GM10248 (cell line): Measurements from ENCODE around the gene SLC25A26.
"Not testable (repeated sequence)": the region's sequence is repeated elsewhere in the genome, so short reads cannot be mapped to it uniquely, and the experiment has no call there.

Experiments used
- CTCF ChIA-PET: fragments of 300-600 bp; sonication (Branson Sonifier 250); formaldehyde crosslinking; extraction: SDS; loops from one replicate; lab custom pipeline; 2021; ENCODE audit warnings: antibody characterized with exemption; lab: Yijun Ruan, JAX
- POLR2A ChIA-PET: fragments of 350-650 bp; sonication (Branson Sonifier 250); formaldehyde crosslinking; extraction: SDS; loops from one replicate; lab custom pipeline; 2020; ENCODE audit warnings: antibody characterized with exemption; lab: Yijun Ruan, JAX
- DNase-seq: peaks from one replicate; pipeline ENCODE4 v3.0.0; 2012; ENCODE audit errors: extremely low spot score
- TF ChIP-seq, protein P1 (sequence below): IDR thresholded peaks from 2 replicates; pipeline ENCODE4 v1.5.1; 2012; ENCODE audit warnings: mild to moderate bottlenecking, low read depth; ENCODE audit errors: extremely low read depth, missing control alignments, control extremely low read depth

SLC25A26 gene

GRCh38 chr3:66416556-66417304 lies 195.9 kb downstream of the SLC25A26 start:
- ChIA-PET CTCF (interaction anchor here (3.9 kb wide), 1 partner anchor 10 kb away, joined by 27 read pairs; no protein-coding TSS in a partner anchor), POLR2A (no interaction called here)
- TF ChIP-seq, protein P1, sequence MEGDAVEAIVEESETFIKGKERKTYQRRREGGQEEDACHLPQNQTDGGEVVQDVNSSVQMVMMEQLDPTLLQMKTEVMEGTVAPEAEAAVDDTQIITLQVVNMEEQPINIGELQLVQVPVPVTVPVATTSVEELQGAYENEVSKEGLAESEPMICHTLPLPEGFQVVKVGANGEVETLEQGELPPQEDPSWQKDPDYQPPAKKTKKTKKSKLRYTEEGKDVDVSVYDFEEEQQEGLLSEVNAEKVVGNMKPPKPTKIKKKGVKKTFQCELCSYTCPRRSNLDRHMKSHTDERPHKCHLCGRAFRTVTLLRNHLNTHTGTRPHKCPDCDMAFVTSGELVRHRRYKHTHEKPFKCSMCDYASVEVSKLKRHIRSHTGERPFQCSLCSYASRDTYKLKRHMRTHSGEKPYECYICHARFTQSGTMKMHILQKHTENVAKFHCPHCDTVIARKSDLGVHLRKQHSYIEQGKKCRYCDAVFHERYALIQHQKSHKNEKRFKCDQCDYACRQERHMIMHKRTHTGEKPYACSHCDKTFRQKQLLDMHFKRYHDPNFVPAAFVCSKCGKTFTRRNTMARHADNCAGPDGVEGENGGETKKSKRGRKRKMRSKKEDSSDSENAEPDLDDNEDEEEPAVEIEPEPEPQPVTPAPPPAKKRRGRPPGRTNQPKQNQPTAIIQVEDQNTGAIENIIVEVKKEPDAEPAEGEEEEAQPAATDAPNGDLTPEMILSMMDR = no peak
- no peak for DNase-seq

DNA sequence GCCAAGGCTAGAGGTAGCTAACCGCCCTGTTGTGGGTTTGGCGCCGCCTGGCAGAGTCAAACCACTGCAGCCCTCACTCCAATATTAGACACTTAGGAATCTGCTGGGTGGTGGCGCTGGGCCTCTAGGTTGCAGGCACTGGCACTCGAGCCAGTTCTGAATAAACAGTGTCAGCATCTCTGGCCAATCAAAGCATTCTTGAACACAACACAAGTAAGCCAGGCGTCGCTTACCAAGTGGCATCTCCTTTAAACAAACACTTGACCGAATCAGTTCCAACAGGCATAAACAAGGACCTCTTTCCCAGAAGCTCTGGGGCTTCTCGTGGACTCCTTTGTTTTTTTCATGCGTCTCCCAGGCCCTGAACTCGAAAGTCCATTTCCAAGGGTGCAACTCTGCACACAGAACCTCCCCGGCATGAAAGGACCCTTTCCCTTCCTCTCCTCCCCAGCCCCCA lies 197.7 kb downstream of the SLC25A26 start:
- no peak for DNase-seq
- TF ChIP-seq, protein P1 = no peak
- CTCF ChIA-PET = interaction anchor here (3.9 kb wide), 1 partner anchor 11 kb away, joined by 27 read pairs; no protein-coding TSS in a partner anchor
- POLR2A ChIA-PET = no interaction called here

GRCh38 chr3:66419036-66419435 lies 198.2 kb downstream of the SLC25A26 start:
- ChIA-PET POLR2A (no interaction called here), CTCF (interaction anchor here (0.8 to 3.9 kb wide), 2 partner anchors 9 to 12 kb away, joined by 3 to 27 read pairs; no protein-coding TSS in a partner anchor)
- TF ChIP-seq, protein P1 = no peak
- no peak for DNase-seq

GRCh38 chr3:66421144-66421543 lies 200.3 kb downstream of the SLC25A26 start:
- CTCF ChIA-PET = interaction anchor here (1.2 to 1.4 kb wide), 2 partner anchors 14 to 395 kb away, joined by 3 to 5 read pairs; no protein-coding TSS in a partner anchor
- POLR2A ChIA-PET, DNase-seq: not testable (repeated sequence)

DNA sequence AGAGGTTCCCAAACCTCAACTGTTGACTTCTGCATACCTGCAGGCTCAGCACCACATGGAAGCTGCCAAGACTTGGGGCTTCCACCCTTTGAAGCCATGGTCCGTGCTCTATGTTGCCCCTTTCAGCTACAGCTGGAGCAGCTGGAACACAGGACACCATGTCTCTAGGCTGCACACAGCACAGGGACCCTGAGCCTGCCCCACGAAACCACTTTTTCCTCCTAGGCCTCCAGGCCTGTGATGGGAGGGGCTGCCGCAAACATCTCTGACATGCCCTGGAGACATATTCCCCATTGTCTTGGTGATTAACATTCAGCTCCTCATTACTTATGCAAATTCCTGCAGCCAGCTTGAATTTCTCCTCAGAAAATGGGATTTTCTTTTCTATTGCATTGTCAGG lies 201.1 kb downstream of the SLC25A26 start:
- CTCF ChIA-PET = interaction anchor here (1.2 to 1.4 kb wide), 2 partner anchors 14 to 394 kb away, joined by 3 to 5 read pairs; no protein-coding TSS in a partner anchor
- DNase-seq, POLR2A ChIA-PET: not testable (repeated sequence)

DNA sequence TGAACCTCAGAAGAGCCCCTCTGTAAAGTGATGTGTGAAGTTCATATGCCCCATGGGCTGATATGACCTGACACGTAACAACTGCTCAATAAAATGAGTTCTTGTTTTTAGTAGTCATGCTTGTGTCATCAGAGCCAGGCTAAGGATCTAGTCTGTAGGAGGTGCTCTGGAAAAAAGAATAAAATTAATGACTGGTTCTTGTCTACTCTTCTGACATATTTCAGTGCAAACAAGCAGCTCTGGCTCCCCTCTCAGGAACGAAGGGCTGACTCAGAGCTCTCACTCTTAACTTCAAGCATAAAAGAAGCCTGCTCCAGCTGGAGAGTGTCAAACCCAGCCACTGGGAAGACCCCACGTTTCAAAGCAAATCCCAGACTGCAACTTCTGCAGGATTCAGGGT lies 203.0 kb downstream of the SLC25A26 start:
- ChIA-PET POLR2A (no interaction called here), CTCF (interaction anchor here (1.2 to 3.0 kb wide), 2 partner anchors 15 to 16 kb away, joined by 3 to 15 read pairs; no protein-coding TSS in a partner anchor)
- no peak for DNase-seq
- TF ChIP-seq, protein P1 = no peak

- TF ChIP-seq, protein P1 = no peak
- DNase-seq = no peak
- ChIA-PET POLR2A (no interaction called here), CTCF (interaction anchor here (0.9 to 3.0 kb wide), 7 partner anchors 9 to 397 kb away, joined by 3 to 15 read pairs (median 4); no protein-coding TSS in a partner anchor)
Observed at GRCh38 chr3:66425032-66425431, 204.2 kb downstream of the SLC25A26 start.
